Activated CD8-positive, alpha-beta memory T cell treated with anti-CD3 and anti-CD28 coated beads for 48 hours (primary cell): ENCODE results near the gene NUP133.
"Not testable (repeated sequence)": the region's sequence is repeated elsewhere in the genome, so short reads cannot be mapped to it uniquely, and the experiment has no call there.

Experiments used
- DNase-seq, 3 experiments: peaks; one replicate each; pipeline ENCODE4 v3.0.0-alpha.2; 2020; ENCODE audit warnings: low read depth in 2 of 3, low spot score in 2 of 3

NUP133 gene

GRCh38 chr1:229420224-229420623, 87.9 kb downstream of the NUP133 start:
- DNase-seq, result no peak

- not testable (repeated sequence) for DNase-seq
Measured at GRCh38 chr1:229418586-229418985, 89.6 kb downstream of the NUP133 start.

GRCh38 chr1:229412810-229413209, 95.3 kb downstream of the NUP133 start:
- DNase-seq, result not testable (repeated sequence)

- DNase-seq, result no peak
Measured at GRCh38 chr1:229412056-229412455, 96.1 kb downstream of the NUP133 start.

- no peak for DNase-seq
Measured at GRCh38 chr1:229411434-229412055, 96.6 kb downstream of the NUP133 start.

GRCh38 chr1:229410692-229411433, 97.3 kb downstream of the NUP133 start:
- DNase-seq, result no peak

- no peak for DNase-seq
Measured at GRCh38 chr1:229410370-229410691, 97.8 kb downstream of the NUP133 start.

- DNase-seq, result no peak
Measured at GRCh38 chr1:229409616-229410369, 98.3 kb downstream of the NUP133 start.

GRCh38 chr1:229408458-229409037, 99.6 kb downstream of the NUP133 start:
- DNase-seq, result no peak

GRCh38 chr1:229407206-229408026, 100.7 kb downstream of the NUP133 start:
- DNase-seq, result no peak

GRCh38 chr1:229406798-229407197, 101.3 kb downstream of the NUP133 start:
- DNase-seq, result no peak

GRCh38 chr1:229403573-229403972, 104.6 kb downstream of the NUP133 start:
- no peak for DNase-seq

- no peak for DNase-seq
Measured at GRCh38 chr1:229402993-229403392, 105.1 kb downstream of the NUP133 start.

GRCh38 chr1:229402329-229402728, 105.8 kb downstream of the NUP133 start:
- DNase-seq, result not testable (repeated sequence)

GRCh38 chr1:229397762-229398161, 110.4 kb downstream of the NUP133 start:
- no peak for DNase-seq

GRCh38 chr1:229396585-229397206, 111.4 kb downstream of the NUP133 start:
- no peak for DNase-seq

- DNase-seq, result not testable (repeated sequence)
Measured at GRCh38 chr1:229394517-229394916, 113.6 kb downstream of the NUP133 start.

- no peak for DNase-seq
Measured at GRCh38 chr1:229392936-229393335, 115.2 kb downstream of the NUP133 start.
